ENCODE results near the gene MTHFD1L.

GRCh38 chr6:151002057-151002450 is 136.6 kb downstream of the MTHFD1L start:
- TF ChIP-seq CTCF (conservative IDR thresholded peaks at IDR 0.05; ENCODE audit: low read depth, low read length) (no peak), MAFK (IDR thresholded peaks at IDR 0.05; ENCODE audit: low read depth, low read length) (no peak), FOS (IDR thresholded peaks at IDR 0.05; ENCODE audit: low read depth, low read length) (no peak), RAD21 (IDR thresholded peaks at IDR 0.05; ENCODE audit: low read length) (no peak), MXI1 (IDR thresholded peaks at IDR 0.05; ENCODE audit: borderline replicate concordance, low read depth, low read length) (no peak), BHLHE40 (IDR thresholded peaks at IDR 0.05; ENCODE audit: low read depth, low read length) (no peak)
